ENCODE measurements around the gene ASB5.

DNA sequence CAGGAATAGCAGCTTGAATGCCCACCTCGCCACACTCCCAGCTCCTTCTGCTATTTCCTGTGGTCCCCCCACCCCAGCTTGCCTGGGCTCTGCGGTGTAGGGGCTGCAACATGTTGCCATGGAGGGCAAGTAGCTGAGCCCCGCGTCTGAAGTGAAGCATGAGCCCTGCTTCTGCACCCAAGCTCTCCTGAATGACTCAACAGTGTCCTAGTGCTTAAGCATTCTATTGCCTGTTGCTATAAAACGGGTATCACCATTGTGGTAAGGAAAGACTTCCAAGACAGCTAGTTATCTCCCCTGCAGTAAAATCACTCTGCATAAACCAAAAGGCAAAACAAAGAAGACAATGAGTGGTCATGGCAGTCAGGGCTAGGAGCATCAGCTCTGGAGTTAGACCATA lies 42.3 kb downstream of the ASB5 start:
- TF ChIP-seq CTCF (IDR thresholded peaks at IDR 0.05) (no peak), POLR2A (IDR thresholded peaks at IDR 0.05) (no peak)

All from Peyer's patch (tissue), 4 donors.